NT2/D1 (cell line): ENCODE data around the gene PARVA.

Experiments used
- DNase-seq: peaks from one replicate; pipeline ENCODE4 v3.0.0-alpha.2; 2011; ENCODE audit warnings: low read depth, low spot score
- H3K27me3 ChIP-seq: 2 replicates; pipeline ENCODE4 v1.6.0; 2011; ENCODE audit warnings: mild to moderate bottlenecking; ENCODE audit not compliant: insufficient read length, insufficient read depth
- H3K36me3 ChIP-seq: 2 replicates; pipeline ENCODE4 v1.6.1; 2011; ENCODE audit warnings: mild to moderate bottlenecking, low read length, mixed read lengths; ENCODE audit not compliant: insufficient read depth, insufficient read length
- H3K4me1 ChIP-seq: 2 replicates; pipeline ENCODE4 v1.5.1; 2011; ENCODE audit not compliant: insufficient read depth, insufficient read length
- H3K4me3 ChIP-seq: 2 replicates; pipeline ENCODE4 v1.5.1; 2011; ENCODE audit warnings: low read depth; ENCODE audit not compliant: insufficient read length
- H3K9ac ChIP-seq: 2 replicates; pipeline ENCODE4 v1.6.0; 2011; ENCODE audit warnings: low read depth; ENCODE audit not compliant: insufficient read length
- H3K9me3 ChIP-seq: 2 replicates; pipeline ENCODE4 v1.5.1; 2011; ENCODE audit warnings: mild to moderate bottlenecking, low read length; ENCODE audit not compliant: insufficient read depth
- SUZ12 ChIP-seq: IDR thresholded peaks from 2 replicates; pipeline ENCODE4 v1.6.1; 2011; ENCODE audit not compliant: insufficient read length, insufficient read depth; ENCODE audit errors: extremely low read depth
- YY1 ChIP-seq: IDR thresholded peaks from 2 replicates; pipeline ENCODE4 v1.6.1; 2011; ENCODE audit not compliant: insufficient read length, insufficient read depth
- ZNF274 ChIP-seq: IDR thresholded peaks from 2 replicates; pipeline ENCODE4 v1.6.1; 2011; ENCODE audit warnings: mild to moderate bottlenecking, low read depth, low read length

PARVA gene

GRCh38 chr11:12577725-12578644, 200.6 kb downstream of the PARVA start:
- H3K36me3 ChIP-seq, result no peaks in the 10 kb centered on the region
- H3K27me3 ChIP-seq, result no peaks in the 10 kb centered on the region
- H3K9me3 ChIP-seq, result no peaks in the 10 kb centered on the region
- H3K4me3 ChIP-seq, result no peak overlapping the region
- no peak for TF ChIP-seq YY1
- no peak for TF ChIP-seq ZNF274
- no peak for TF ChIP-seq SUZ12
- no peaks in the 10 kb centered on the region for H3K4me1 ChIP-seq
- H3K9ac ChIP-seq, result no peak overlapping the region
- no peak for DNase-seq

DNA sequence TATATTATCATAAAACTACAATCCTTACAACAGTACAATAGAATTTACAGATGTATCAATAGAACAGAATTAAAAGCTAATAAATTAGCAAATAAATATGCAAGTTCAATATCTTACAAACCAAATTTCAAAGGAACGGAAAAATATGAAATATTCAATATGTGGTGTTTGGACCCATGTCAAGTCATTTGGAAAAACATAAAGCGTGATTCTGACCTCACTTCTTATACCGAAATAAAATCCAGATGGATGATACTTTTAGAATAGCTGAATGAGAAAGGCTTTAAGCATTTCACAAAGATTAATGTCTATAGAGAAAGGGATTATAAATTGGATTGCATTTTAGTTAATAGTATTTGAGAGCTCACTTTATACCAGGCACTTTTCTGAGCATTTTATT, 204.0 kb downstream of the PARVA start:
- Histone ChIP-seq H3K9me3 (no peaks in the 10 kb centered on the region), H3K4me3 (no peak overlapping the region), H3K27me3 (no peaks in the 10 kb centered on the region), H3K9ac (no peak overlapping the region), H3K36me3 (no peaks in the 10 kb centered on the region), H3K4me1 (no peaks in the 10 kb centered on the region)
- DNase-seq, result no peak
- TF ChIP-seq YY1, result no peak
- no peak for TF ChIP-seq SUZ12
- no peak for TF ChIP-seq ZNF274

DNA sequence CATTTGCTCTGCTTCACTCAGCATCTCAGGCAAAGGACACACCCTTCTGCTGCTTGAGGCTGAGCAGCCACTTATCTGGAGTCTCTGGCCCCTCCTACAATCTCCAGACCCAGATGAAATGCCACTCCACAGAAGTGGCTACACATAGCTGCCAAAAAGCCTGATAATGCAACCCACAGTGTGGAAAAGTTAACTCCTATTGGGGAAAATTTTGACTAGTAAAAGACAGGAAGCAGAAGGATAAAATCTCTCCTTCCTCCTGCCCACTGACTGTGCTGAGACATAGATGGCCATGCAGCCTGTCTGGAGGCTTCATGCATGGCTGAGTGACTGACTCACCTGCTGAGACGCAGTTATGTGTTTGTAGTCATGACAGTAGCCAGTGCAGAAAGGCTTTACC, 204.6 kb downstream of the PARVA start:
- H3K9ac ChIP-seq, result no peak overlapping the region
- no peak overlapping the region for H3K4me3 ChIP-seq
- H3K27me3 ChIP-seq, result no peaks in the 10 kb centered on the region
- no peak for DNase-seq
- H3K36me3 ChIP-seq, result no peaks in the 10 kb centered on the region
- TF ChIP-seq YY1 (no peak), SUZ12 (no peak), ZNF274 (no peak)
- no peaks in the 10 kb centered on the region for H3K9me3 ChIP-seq
- no peaks in the 10 kb centered on the region for H3K4me1 ChIP-seq
